ENCODE measurements around the gene UBE2C.
"Not testable (repeated sequence)": the region's sequence is repeated elsewhere in the genome, so short reads cannot be mapped to it uniquely, and the experiment has no call there.

Gene UBE2C

DNA sequence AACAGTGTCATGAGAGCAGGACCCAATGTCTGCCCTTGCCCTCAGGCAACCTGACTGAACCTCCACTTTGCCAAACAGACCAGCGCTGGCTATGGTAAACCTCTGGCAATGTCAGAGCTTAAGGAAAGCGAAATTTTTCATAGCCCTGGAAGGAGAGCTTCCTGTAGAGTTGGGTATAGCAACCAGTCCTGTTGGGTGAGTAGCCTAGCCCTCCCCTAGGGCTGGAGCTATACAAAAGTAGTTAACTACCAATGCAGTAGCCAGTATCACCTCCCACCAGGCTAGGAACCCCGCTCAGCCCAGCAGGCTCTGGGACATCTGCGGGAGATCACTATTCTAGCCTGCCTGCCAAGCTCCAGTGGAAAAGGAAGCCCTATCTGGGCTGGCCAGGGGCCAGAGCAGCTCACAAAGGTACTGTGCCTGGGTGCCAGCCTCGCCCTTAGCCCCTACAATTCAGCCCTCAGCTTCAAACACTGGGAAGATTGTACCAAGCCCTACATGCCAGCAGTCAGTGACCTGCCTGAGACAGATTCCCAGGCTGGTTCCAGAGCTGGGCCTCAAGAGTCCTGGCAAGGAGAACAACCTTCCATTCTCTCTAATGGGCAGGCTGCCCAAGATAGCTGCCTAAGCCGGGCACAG lies 28.7 kb upstream of the UBE2C start:
- H3K4me3 ChIP-seq (ENCODE audit: low read depth, low read length) = no peak overlapping the region
- TF ChIP-seq, protein P1, sequence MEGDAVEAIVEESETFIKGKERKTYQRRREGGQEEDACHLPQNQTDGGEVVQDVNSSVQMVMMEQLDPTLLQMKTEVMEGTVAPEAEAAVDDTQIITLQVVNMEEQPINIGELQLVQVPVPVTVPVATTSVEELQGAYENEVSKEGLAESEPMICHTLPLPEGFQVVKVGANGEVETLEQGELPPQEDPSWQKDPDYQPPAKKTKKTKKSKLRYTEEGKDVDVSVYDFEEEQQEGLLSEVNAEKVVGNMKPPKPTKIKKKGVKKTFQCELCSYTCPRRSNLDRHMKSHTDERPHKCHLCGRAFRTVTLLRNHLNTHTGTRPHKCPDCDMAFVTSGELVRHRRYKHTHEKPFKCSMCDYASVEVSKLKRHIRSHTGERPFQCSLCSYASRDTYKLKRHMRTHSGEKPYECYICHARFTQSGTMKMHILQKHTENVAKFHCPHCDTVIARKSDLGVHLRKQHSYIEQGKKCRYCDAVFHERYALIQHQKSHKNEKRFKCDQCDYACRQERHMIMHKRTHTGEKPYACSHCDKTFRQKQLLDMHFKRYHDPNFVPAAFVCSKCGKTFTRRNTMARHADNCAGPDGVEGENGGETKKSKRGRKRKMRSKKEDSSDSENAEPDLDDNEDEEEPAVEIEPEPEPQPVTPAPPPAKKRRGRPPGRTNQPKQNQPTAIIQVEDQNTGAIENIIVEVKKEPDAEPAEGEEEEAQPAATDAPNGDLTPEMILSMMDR (IDR thresholded peaks at IDR 0.05; ENCODE audit: low read depth, low read length) = no peak

DNA sequence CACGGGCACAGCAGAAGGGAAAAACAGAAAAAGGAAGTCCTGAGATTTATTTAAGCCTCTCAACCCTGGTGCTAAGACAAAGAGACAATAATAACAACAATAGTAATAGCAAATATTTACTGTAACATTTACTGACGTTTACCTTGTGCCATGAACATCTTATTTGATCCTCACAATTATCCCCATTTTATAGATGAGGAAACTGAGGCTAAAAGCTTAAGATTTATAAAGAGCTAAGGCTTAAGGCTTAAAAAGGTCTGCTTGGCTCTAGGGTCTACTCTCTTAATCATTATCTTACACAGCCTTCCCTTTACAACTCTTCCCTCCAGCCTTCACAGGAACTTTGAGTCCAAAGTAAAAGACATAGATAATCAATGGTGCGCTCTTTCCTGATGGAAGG lies 24.1 kb upstream of the UBE2C start:
- no peak overlapping the region for H3K4me3 ChIP-seq (ENCODE audit: low read depth, low read length)
- TF ChIP-seq, protein P1 (IDR thresholded peaks at IDR 0.05; ENCODE audit: low read depth, low read length) = no peak

DNA sequence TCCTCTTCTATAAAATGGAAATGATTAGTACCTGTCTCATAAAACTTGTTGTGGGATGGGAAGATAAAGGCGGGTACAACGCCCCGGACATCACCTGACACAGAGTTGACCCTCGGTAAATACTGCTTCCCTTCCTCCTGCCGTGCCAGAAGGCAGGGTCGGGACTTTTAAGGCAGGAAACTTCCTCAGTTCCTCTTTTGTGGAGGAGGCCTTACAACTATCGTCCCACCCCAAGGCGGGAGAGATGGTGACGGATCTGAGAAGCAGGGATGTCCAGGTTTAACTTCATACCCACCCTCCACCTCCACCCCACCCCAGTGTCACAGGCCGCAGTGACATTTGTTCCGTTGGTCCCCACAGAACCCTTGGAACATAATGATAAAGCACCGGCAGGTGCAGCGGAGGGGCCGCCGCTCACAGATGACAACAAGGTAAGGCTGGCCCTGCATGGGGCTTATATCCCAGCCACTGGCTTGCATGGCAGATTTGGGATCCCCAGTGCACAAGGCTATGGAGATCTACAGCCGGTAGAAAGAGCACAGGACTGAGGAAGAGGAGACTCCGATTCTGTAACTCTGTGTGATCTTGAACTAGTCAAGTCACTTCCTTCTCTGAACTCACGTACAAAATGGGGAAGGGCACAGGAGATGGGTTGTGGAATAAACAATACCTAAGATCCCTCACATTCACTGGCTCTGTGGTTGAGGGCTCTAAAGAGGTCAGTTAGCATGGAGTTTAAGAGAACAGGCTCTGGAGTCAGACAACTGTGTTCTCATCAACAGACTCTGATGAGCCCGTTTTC lies 19.9 kb upstream of the UBE2C start:
- H3K4me3 ChIP-seq (ENCODE audit: low read depth, low read length) = peak overlapping the region; percentile 95
- TF ChIP-seq, protein P1 (IDR thresholded peaks at IDR 0.05; ENCODE audit: low read depth, low read length) = no peak

DNA sequence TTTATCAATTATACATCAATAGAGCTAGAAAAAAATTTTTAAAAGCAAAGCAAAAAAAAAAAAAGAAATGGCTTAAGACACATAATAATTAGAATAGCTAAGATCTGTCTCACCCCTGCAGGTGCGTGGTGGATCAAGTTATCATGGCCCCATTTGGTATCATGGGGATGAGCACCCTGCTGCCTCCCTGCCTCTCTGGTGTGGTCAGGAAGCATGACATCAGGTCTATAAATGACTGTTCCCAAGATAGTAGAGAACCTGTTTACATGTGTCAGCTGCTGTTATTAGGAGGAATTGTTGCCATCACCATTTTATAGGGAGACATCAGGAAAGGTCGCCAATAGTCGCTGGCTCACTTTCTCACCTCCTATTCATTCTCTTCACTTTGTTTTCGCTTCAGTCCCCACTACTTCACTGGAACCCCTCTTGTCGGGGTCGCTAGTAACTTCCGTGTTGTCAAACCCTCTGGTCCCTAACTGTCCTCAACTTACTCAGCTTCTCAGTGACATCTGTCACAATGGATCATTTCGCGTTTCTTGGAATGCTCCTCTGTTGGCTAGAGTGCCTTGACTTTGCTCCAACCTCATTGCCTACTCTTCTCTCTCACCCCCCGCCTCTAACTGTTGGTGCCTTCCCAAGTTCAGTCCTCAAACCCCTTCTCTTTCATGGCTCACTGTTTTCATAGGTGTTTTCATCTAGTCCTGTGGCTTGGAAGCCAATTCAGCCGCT lies 15.9 kb upstream of the UBE2C start:
- no peak overlapping the region for H3K4me3 ChIP-seq (ENCODE audit: low read depth, low read length)
- TF ChIP-seq, protein P1 (IDR thresholded peaks at IDR 0.05; ENCODE audit: low read depth, low read length) = no peak

DNA sequence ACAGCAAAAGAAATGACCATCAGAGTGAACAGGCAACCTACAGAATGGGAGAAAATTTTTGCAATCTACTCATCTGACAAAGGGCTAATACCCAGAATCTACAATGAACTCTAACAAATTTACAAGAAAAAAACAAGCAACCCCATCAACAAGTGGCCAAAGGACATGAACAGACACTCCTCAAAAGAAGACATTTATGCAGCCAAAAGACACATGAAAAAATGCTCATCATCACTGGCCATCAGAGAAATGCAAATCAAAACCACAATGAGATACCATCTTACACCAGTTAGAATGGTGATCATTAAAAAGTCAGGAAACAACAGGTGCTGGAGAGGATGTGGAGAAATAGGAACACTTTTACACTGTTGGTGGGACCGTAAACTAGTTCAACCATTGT lies 14.9 kb upstream of the UBE2C start:
- H3K4me3 ChIP-seq (ENCODE audit: low read depth, low read length) = not testable (repeated sequence)

DNA sequence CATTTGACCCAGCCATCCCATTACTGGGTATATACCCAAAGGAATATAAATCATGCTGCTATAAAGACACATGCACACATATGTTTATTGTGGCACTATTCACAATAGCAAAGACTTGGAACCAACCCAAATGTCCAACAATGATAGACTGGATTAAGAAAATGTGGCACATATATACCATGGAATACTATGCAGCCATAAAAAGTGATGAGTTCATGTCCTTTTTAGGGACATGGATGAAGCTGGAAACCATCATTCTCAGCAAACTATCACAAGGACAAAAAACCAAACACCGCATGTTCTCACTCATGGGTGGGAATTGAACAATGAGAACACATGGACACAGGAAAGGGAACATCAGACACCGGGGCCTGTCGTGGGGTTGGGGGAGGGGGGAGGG lies 14.5 kb upstream of the UBE2C start:
- H3K4me3 ChIP-seq (ENCODE audit: low read depth, low read length) = not testable (repeated sequence)

DNA sequence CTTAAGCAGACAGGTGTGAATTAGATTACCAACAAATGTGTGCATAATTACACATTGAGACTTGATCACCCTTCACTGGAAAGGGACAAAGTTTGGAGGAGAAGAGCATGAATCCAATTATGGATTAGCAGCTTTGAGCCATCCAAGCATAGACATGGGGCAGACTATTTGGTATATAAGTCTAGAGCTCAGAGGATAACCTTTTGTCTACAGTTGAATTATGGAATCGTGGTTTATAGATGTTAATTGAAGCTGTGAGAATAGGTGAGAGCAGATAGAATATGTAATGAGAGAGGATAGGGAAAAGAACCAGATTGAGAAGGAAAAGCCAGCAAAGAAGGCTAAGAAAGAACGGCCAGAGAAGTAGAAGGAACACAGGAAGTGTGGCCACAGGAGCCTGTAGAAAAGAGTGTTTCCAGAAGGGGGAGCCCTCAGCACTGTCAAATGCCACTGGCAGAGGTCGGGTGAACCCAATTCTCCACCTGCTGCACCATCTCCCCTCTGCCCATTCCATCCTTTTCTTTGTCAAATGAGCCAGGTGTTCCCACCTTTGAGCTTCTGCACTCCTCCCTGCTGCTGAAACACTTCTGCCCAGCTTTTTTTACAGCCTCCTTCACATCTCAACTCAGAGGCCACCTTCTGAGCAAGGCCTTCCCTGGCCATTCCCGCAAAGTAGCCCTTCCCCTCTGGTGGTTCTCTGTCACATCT lies 13.4 kb upstream of the UBE2C start:
- H3K4me3 ChIP-seq (ENCODE audit: low read depth, low read length) = no peak overlapping the region
- TF ChIP-seq, protein P1 (IDR thresholded peaks at IDR 0.05; ENCODE audit: low read depth, low read length) = peak; percentile 74

DNA sequence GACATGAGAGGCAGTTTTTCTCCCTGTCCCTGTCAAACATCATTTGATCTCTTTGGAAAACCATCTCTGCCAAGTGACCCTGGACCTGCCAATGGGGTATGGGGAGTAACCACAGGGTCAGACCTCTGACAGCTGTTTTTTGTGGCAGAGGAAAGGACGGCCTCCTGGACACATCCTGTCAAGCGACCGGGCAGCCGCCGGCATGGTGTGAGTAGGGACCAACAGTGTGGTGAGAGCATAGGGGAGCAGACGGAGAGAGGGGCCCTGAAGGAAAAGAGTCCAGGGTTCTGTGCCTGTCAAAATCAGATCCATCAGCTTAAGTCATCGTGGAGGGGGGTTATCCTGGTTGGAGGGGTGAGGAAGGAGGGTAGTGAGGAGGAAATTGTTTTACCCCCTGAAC lies 10.6 kb upstream of the UBE2C start:
- H3K4me3 ChIP-seq (ENCODE audit: low read depth, low read length) = no peak overlapping the region
- TF ChIP-seq, protein P1 (IDR thresholded peaks at IDR 0.05; ENCODE audit: low read depth, low read length) = no peak

All from WI38 (cell line).